Smooth muscle cell (in vitro differentiated cells): ENCODE measurements around the gene HNRNPM. TPM values are rescaled to one million over a fixed set of nuclear protein-coding genes. Genes with fewer than 3 reads are reported as not detected.
"Not testable (repeated sequence)": the region's sequence is repeated elsewhere in the genome, so short reads cannot be mapped to it uniquely, and the experiment has no call there.

Experiments used
- DNase-seq: peaks from one replicate; lab custom pipeline; 2025; ENCODE audit not compliant: unreplicated experiment; lab: John Stamatoyannopoulos, UW
- H2AFZ ChIP-seq: fragments of 200-600 bp; sonication (generic); 2 replicates; pipeline ENCODE4 v1.6.0; 2016; ENCODE audit warnings: antibody characterized with exemption, low read depth, mild to moderate bottlenecking
- H3F3A ChIP-seq: fragments of 200-600 bp; sonication (generic); 2 replicates; pipeline ENCODE4 v1.6.0; 2017; ENCODE audit warnings: antibody characterized with exemption, low read depth
- H3K27ac ChIP-seq: fragments of 200-600 bp; sonication (generic); 2 replicates; pipeline ENCODE4 v1.5.1; 2016; ENCODE audit warnings: low read depth, mild to moderate bottlenecking
- H3K27me3 ChIP-seq: fragments of 200-600 bp; sonication (generic); 2 replicates; pipeline ENCODE4 v1.6.1; 2016; ENCODE audit warnings: low read depth, mild to moderate bottlenecking
- H3K36me3 ChIP-seq: fragments of 200-600 bp; sonication (generic); 2 replicates; pipeline ENCODE4 v1.5.1; 2016; ENCODE audit warnings: low read depth
- H3K4me1 ChIP-seq: fragments of 200-600 bp; sonication (generic); 2 replicates; pipeline ENCODE4 v1.5.1; 2016; ENCODE audit warnings: low read depth
- H3K4me2 ChIP-seq: fragments of 200-600 bp; sonication (generic); 2 replicates; pipeline ENCODE4 v1.6.0; 2016; ENCODE audit warnings: mild to moderate bottlenecking
- H3K4me3 ChIP-seq: fragments of 200-600 bp; sonication (generic); 2 replicates; pipeline ENCODE4 v1.5.1; 2016; ENCODE audit warnings: mild to moderate bottlenecking
- H3K79me2 ChIP-seq: fragments of 200-600 bp; sonication (generic); 2 replicates; pipeline ENCODE4 v1.6.0; 2016; ENCODE audit warnings: low read depth, mild to moderate bottlenecking
- H3K9ac ChIP-seq: fragments of 200-600 bp; sonication (generic); 2 replicates; pipeline ENCODE4 v1.6.0; 2016; ENCODE audit warnings: low read depth
- H3K9me3 ChIP-seq: fragments of 200-600 bp; sonication (generic); replicated peaks from 2 replicates; pipeline ENCODE4 v1.5.1; 2016; ENCODE audit warnings: low read depth
- H4K20me1 ChIP-seq: fragments of 200-600 bp; sonication (generic); 2 replicates; pipeline ENCODE4 v1.6.0; 2016; ENCODE audit warnings: low read depth
- CTCF ChIP-seq: fragments of 200-600 bp; sonication (generic); IDR thresholded peaks from 2 replicates; pipeline ENCODE4 v1.5.1; 2017; ENCODE audit warnings: borderline replicate concordance, mild to moderate bottlenecking, antibody characterized with exemption; ENCODE audit not compliant: insufficient read depth, poor library complexity, severe bottlenecking
- WGBS: methylation state at CpG from one replicate; pipeline ENCODE4 v1.1.7; 2016; ENCODE audit warnings: low lambda C conversion rate; 5-methylcytosine and 5-hydroxymethylcytosine counted together
- polyA plus RNA-seq: library from polyadenylated mRNA; unstranded; fragments of >200 nt; fragmentation: Nextera tagmentation; extraction: Ambion mirVana; gene quantifications from 2 replicates; pipeline ENCODE4 v1.2.1, GENCODE V29; 2016
- total RNA-seq: library from RNA; depleted of rRNA; stranded (reverse); fragments of >200 nt; gene quantifications from 2 replicates; pipeline ENCODE4 v1.2.3, GENCODE V29; 2014

HNRNPM gene
- total and polyA plus RNA-seq, 2 experiments from 2014 or later, result 44.3 to 143 TPM

- H4K20me1 ChIP-seq, result no peaks in the 10 kb centered on the region
- H3F3A ChIP-seq, result no peaks in the 10 kb centered on the region
- WGBS, result 85% methylated on average over 22 of the region's 22 CpGs
- no peak for DNase-seq
- TF ChIP-seq CTCF, result no peak
- no peaks in the 10 kb centered on the region for H3K79me2 ChIP-seq
- no peak overlapping the region for H3K27ac ChIP-seq
- no peak overlapping the region for H3K4me3 ChIP-seq
- no peaks in the 10 kb centered on the region for H3K36me3 ChIP-seq
- peak overlapping the region; percentile 86 for H3K4me2 ChIP-seq
- H3K9me3 ChIP-seq, result no peaks in the 10 kb centered on the region
- H3K27me3 ChIP-seq, result no peaks in the 10 kb centered on the region
- H3K9ac ChIP-seq, result no peak overlapping the region
- no peak overlapping the region for H2AFZ ChIP-seq
- peaks cover 8% of the 10 kb centered on the region for H3K4me1 ChIP-seq
These were observed 67.6 kb downstream of the HNRNPM start for GRCh38 chr19:8512115-8512967.

DNA sequence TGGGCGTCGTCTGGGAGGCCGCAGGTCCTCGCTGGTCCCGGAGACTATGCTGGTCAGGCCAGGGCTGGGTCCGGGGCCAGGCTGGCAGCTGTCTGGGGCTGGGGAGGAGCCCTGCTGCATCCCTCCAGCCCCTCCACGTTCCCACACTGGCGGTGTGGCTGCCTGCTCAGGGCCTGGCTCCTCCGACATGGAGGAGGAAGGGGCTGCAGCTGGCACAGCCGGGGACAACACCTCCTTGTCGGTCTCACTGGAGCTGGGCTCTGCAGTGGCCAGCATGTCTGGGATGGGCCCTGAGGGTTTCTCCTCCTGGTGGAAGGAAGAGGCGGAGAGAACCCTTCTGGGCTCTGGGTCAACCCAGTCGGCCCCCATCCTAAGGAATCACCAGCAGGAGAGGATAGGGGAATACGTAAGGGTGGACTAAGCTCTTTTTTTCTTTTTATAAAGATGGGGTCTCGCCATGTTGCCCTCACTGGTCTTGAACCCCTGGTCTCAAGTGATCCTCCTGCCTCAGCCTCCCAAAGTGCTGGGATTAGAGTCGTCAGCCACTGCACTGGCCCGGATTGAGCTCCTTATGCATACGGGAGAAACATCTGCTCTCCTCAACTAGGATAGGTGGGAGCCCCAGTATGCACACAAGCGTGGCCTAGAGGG lies 68.4 kb downstream of the HNRNPM start:
- no peak for TF ChIP-seq CTCF
- Histone ChIP-seq H4K20me1 (no peaks in the 10 kb centered on the region), H3K9me3 (no peaks in the 10 kb centered on the region), H3K27ac (peak overlapping the region; percentile 95), H3K36me3 (no peaks in the 10 kb centered on the region), H3K27me3 (no peaks in the 10 kb centered on the region), H3K4me2 (peak overlapping the region; percentile 86), H3K4me3 (peak overlapping the region; percentile 66), H3K4me1 (peaks cover 8% of the 10 kb centered on the region), H2AFZ (no peak overlapping the region), H3F3A (no peaks in the 10 kb centered on the region), H3K79me2 (no peaks in the 10 kb centered on the region), H3K9ac (peak overlapping the region; percentile 97)
- no peak for DNase-seq
- WGBS, result 68% methylated on average over 19 of the region's 19 CpGs

DNA sequence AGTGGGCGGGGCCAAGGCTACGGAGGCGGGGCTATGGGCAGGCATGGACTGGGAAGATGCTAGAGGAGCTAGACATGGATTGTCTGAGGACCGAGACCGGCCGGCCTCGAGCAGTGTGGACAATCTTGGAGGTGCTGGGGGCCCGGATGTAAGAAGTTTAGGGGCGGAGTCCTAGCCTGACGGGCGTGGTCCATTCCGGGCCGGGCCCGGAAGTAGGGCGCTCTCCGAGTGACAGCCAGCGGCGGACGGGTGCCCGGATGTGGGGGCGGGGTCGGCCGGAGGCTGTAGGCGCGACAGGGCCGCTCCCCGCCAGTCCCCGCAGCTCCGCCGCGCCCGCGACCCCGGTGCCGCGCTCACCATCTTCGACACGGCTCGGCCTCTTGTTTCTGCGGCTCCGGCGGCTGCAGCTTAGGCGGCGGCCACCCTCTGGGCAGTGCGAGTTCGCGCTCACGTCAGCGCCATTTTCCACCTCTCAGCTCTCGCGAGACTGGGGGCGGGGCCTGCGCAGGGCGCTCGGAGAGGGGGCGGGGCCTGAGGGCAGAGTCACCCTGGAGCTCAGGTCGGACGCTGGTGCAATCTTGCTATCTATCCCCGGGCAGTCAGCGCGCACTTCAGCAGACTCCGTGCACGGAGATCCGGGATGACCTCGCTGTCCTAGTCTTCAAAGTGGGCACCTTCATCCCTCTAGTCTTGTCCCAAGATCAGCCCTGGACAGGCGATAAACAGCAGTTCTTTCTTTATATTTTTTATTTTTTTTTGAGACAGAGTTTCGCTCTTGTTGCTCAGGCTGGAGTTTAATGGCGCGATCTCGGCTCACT lies 69.1 kb downstream of the HNRNPM start, which contains the start of gene ZNF414:
TSS of gene ZNF414 (minus strand) at position 481 of the 818 bp plus-strand sequence. CDS start at position 360, 121 bp downstream.
- Histone ChIP-seq H3K36me3 (no peaks in the 10 kb centered on the region), H3K27me3 (no peaks in the 10 kb centered on the region), H3F3A (no peaks in the 10 kb centered on the region), H3K27ac (peak within 1 kb of the TSS; percentile 95), H3K9me3 (no peaks in the 10 kb centered on the region), H2AFZ (peak within 1 kb of the TSS; percentile 56), H4K20me1 (no peaks in the 10 kb centered on the region), H3K4me3 (peak within 1 kb of the TSS; percentile 66), H3K4me2 (peak within 1 kb of the TSS; percentile 86), H3K9ac (peak within 1 kb of the TSS; percentile 97), H3K4me1 (peaks cover 8% of the 10 kb centered on the region), H3K79me2 (no peaks in the 10 kb centered on the region)
- peak; percentile 98 for DNase-seq
- 9% methylated on average over 40 of the region's 70 CpGs for WGBS
- no peak for TF ChIP-seq CTCF

- WGBS, result 92% methylated on average over 21 of the region's 21 CpGs
- not testable (repeated sequence) for H2AFZ ChIP-seq, H3F3A ChIP-seq, H3K4me1 ChIP-seq, DNase-seq, H3K36me3 ChIP-seq, H4K20me1 ChIP-seq, H3K9me3 ChIP-seq, H3K27me3 ChIP-seq, H3K79me2 ChIP-seq
- Histone ChIP-seq H3K9ac (peak overlapping the region; percentile 97), H3K4me2 (peak overlapping the region; percentile 86), H3K4me3 (peak overlapping the region; percentile 66), H3K27ac (peak overlapping the region; percentile 95)
These were observed 69.8 kb downstream of the HNRNPM start for GRCh38 chr19:8514505-8515009.
